ENCODE results near the gene RPN2. TPM values are rescaled to one million over a fixed set of nuclear protein-coding genes. Genes with fewer than 3 reads are reported as not detected.

RPN2 gene
- total RNA-seq, 1 experiment from 2014 or later = 185 TPM

- Histone ChIP-seq H3K36me3 (ENCODE audit: low read depth) (peaks cover 36% of the 10 kb centered on the region), H3F3A (ENCODE audit: insufficient read depth, low read depth) (no peaks in the 10 kb centered on the region; the same call in 1 of the 2 replicates), H3K4me2 (no peak overlapping the region), H4K20me1 (ENCODE audit: insufficient read depth) (peaks cover 64% of the 10 kb centered on the region), H3K27ac (no peak overlapping the region), H3K27me3 (ENCODE audit: insufficient read depth, low read depth) (no peaks in the 10 kb centered on the region), H3K9me3 (ENCODE audit: insufficient read depth, low read depth) (no peaks in the 10 kb centered on the region), H3K4me1 (replicated peaks; ENCODE audit: insufficient read depth) (no peaks in the 10 kb centered on the region), H3K4me3 (no peak overlapping the region), H2AFZ (no peak overlapping the region), H3K79me2 (ENCODE audit: low read depth) (peaks cover 68% of the 10 kb centered on the region), H3K9me2 (ENCODE audit: insufficient read depth) (no peaks in the 10 kb centered on the region)
- no peak for TF ChIP-seq CTCF (conservative IDR thresholded peaks at IDR 0.05)
- intact Hi-C loops (cut with micrococcal nuclease; ENCODE audit: unreplicated experiment) = no loop called here
- DNase-seq = no peak
- BruUV-seq (replicated peaks) = no TSS peak
- POLR2A ChIA-PET (ENCODE audit: unreplicated experiment) = interaction anchor here (0.7 kb wide), 1 partner anchor 25 kb away, joined by 3 read pairs; no protein-coding TSS in a partner anchor
- CTCF ChIA-PET = no interaction called here
Measured at GRCh38 chr20:37188787-37189186, 9.7 kb downstream of the RPN2 start.

- no peak for DNase-seq
- intact Hi-C loops (cut with micrococcal nuclease; ENCODE audit: unreplicated experiment) = loop anchor here (10.0 kb wide), 1 partner anchor 1215 kb away; no protein-coding TSS in a partner anchor
- Histone ChIP-seq H2AFZ (no peak overlapping the region), H3K9me2 (ENCODE audit: insufficient read depth) (no peaks in the 10 kb centered on the region), H4K20me1 (ENCODE audit: insufficient read depth) (peaks cover 71% of the 10 kb centered on the region), H3K36me3 (ENCODE audit: low read depth) (peaks cover 34% of the 10 kb centered on the region), H3K4me3 (no peak overlapping the region), H3K79me2 (ENCODE audit: low read depth) (peaks cover 65% of the 10 kb centered on the region), H3K9me3 (ENCODE audit: insufficient read depth, low read depth) (no peaks in the 10 kb centered on the region), H3K27ac (no peak overlapping the region), H3K27me3 (ENCODE audit: insufficient read depth, low read depth) (no peaks in the 10 kb centered on the region), H3F3A (ENCODE audit: insufficient read depth, low read depth) (peaks cover 3% of the 10 kb centered on the region; the same call in 1 of the 2 replicates), H3K4me1 (replicated peaks; ENCODE audit: insufficient read depth) (no peaks in the 10 kb centered on the region), H3K4me2 (no peak overlapping the region)
- POLR2A ChIA-PET (ENCODE audit: unreplicated experiment) = no interaction called here
- CTCF ChIA-PET = interaction anchor here (0.6 kb wide), 1 partner anchor 343 kb away, joined by 3 read pairs; no protein-coding TSS in a partner anchor
- no TSS peak for BruUV-seq (replicated peaks)
- no peak for TF ChIP-seq EZH2 (IDR thresholded peaks at IDR 0.05; ENCODE audit: low read depth)
- TF ChIP-seq CTCF (conservative IDR thresholded peaks at IDR 0.05) = no peak
Measured at GRCh38 chr20:37189416-37190016, 10.4 kb downstream of the RPN2 start.

- no peak for TF ChIP-seq CTCF (conservative IDR thresholded peaks at IDR 0.05)
- TF ChIP-seq EZH2 (IDR thresholded peaks at IDR 0.05; ENCODE audit: low read depth) = no peak
- H3K27ac ChIP-seq = no peak overlapping the region
- DNase-seq = no peak
- peaks cover 13% of the 10 kb centered on the region for H3F3A ChIP-seq (ENCODE audit: insufficient read depth, low read depth)
- CTCF ChIA-PET = interaction anchor here (0.7 kb wide), 2 partner anchors 14 to 75 kb away, joined by 3 read pairs; no protein-coding TSS in a partner anchor
- no peaks in the 10 kb centered on the region for H3K9me3 ChIP-seq (ENCODE audit: insufficient read depth, low read depth)
- no TSS peak for BruUV-seq (replicated peaks)
- intact Hi-C loops (cut with micrococcal nuclease; ENCODE audit: unreplicated experiment) = loop anchor here (10.0 kb wide), 1 partner anchor 1214 kb away; no protein-coding TSS in a partner anchor
- H3K4me3 ChIP-seq = no peak overlapping the region
- no peaks in the 10 kb centered on the region for H3K27me3 ChIP-seq (ENCODE audit: insufficient read depth, low read depth)
- H3K4me1 ChIP-seq (replicated peaks; ENCODE audit: insufficient read depth) = no peaks in the 10 kb centered on the region
- no peak overlapping the region for H2AFZ ChIP-seq
- no peak overlapping the region for H3K4me2 ChIP-seq
- peaks cover 71% of the 10 kb centered on the region for H3K79me2 ChIP-seq (ENCODE audit: low read depth)
- peaks cover 27% of the 10 kb centered on the region for H3K36me3 ChIP-seq (ENCODE audit: low read depth)
- POLR2A ChIA-PET (ENCODE audit: unreplicated experiment) = interaction anchor here (0.7 kb wide), 1 partner anchor 873 kb away, joined by 7 read pairs; no protein-coding TSS in a partner anchor
- peaks cover 80% of the 10 kb centered on the region for H4K20me1 ChIP-seq (ENCODE audit: insufficient read depth)
- H3K9me2 ChIP-seq (ENCODE audit: insufficient read depth) = no peaks in the 10 kb centered on the region
Measured at GRCh38 chr20:37190354-37191112, 11.4 kb downstream of the RPN2 start.
